ENCODE measurements around the gene NPTN.

The NPTN gene

GRCh38 chr15:73617913-73618312, 15.3 kb downstream of the NPTN start:
- Histone ChIP-seq H3K4me2 (ENCODE audit: low read depth, low read length) (no peak overlapping the region), H3F3A (ENCODE audit: insufficient read depth, low read length) (no peaks in the 10 kb centered on the region), H3K27ac (ENCODE audit: low read length) (no peak overlapping the region), H3K27me3 (replicated peaks; ENCODE audit: insufficient read depth, low read length) (no peaks in the 10 kb centered on the region), H4K20me1 (ENCODE audit: insufficient read depth, low read length) (no peaks in the 10 kb centered on the region; the same call in 1 of the 2 replicates), H3K79me2 (ENCODE audit: low read length) (peaks cover 94% of the 10 kb centered on the region), H3K9ac (ENCODE audit: low read length) (no peak overlapping the region), H3K36me3 (replicated peaks; ENCODE audit: insufficient read depth, low read length) (no peaks in the 10 kb centered on the region), H3K4me3 (ENCODE audit: low read length) (no peak overlapping the region), H2AFZ (ENCODE audit: low read length) (no peak overlapping the region), H3K4me1 (ENCODE audit: low read length) (no peaks in the 10 kb centered on the region), H3K9me3 (replicated peaks; ENCODE audit: insufficient read depth, low read length) (no peaks in the 10 kb centered on the region), H3K9me2 (replicated peaks; ENCODE audit: insufficient read depth, low read length) (no peaks in the 10 kb centered on the region)
- TF ChIP-seq EZH2 (optimal IDR thresholded peaks at IDR 0.05; ENCODE audit: low read depth, low read length) = no peak
- TF ChIP-seq, protein P1, sequence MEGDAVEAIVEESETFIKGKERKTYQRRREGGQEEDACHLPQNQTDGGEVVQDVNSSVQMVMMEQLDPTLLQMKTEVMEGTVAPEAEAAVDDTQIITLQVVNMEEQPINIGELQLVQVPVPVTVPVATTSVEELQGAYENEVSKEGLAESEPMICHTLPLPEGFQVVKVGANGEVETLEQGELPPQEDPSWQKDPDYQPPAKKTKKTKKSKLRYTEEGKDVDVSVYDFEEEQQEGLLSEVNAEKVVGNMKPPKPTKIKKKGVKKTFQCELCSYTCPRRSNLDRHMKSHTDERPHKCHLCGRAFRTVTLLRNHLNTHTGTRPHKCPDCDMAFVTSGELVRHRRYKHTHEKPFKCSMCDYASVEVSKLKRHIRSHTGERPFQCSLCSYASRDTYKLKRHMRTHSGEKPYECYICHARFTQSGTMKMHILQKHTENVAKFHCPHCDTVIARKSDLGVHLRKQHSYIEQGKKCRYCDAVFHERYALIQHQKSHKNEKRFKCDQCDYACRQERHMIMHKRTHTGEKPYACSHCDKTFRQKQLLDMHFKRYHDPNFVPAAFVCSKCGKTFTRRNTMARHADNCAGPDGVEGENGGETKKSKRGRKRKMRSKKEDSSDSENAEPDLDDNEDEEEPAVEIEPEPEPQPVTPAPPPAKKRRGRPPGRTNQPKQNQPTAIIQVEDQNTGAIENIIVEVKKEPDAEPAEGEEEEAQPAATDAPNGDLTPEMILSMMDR (IDR thresholded peaks at IDR 0.05; ENCODE audit: low read length) = no peak
- TF ChIP-seq EZH2phosphoT487 (IDR thresholded peaks at IDR 0.05; ENCODE audit: low read length) = no peak
- DNase-seq = no peak

GRCh38 chr15:73617301-73617831, 15.8 kb downstream of the NPTN start:
- Histone ChIP-seq H3F3A (ENCODE audit: insufficient read depth, low read length) (no peaks in the 10 kb centered on the region), H3K27ac (ENCODE audit: low read length) (no peak overlapping the region), H4K20me1 (ENCODE audit: insufficient read depth, low read length) (no peaks in the 10 kb centered on the region; the same call in 1 of the 2 replicates), H3K4me2 (ENCODE audit: low read depth, low read length) (no peak overlapping the region), H3K36me3 (replicated peaks; ENCODE audit: insufficient read depth, low read length) (no peaks in the 10 kb centered on the region), H3K79me2 (ENCODE audit: low read length) (peaks cover 94% of the 10 kb centered on the region), H3K27me3 (replicated peaks; ENCODE audit: insufficient read depth, low read length) (no peaks in the 10 kb centered on the region), H3K9ac (ENCODE audit: low read length) (no peak overlapping the region), H3K9me3 (replicated peaks; ENCODE audit: insufficient read depth, low read length) (no peaks in the 10 kb centered on the region), H2AFZ (ENCODE audit: low read length) (no peak overlapping the region), H3K9me2 (replicated peaks; ENCODE audit: insufficient read depth, low read length) (no peaks in the 10 kb centered on the region), H3K4me3 (ENCODE audit: low read length) (no peak overlapping the region), H3K4me1 (ENCODE audit: low read length) (no peaks in the 10 kb centered on the region)
- no peak for TF ChIP-seq EZH2 (optimal IDR thresholded peaks at IDR 0.05; ENCODE audit: low read depth, low read length)
- TF ChIP-seq EZH2phosphoT487 (IDR thresholded peaks at IDR 0.05; ENCODE audit: low read length) = no peak
- TF ChIP-seq, protein P1 (IDR thresholded peaks at IDR 0.05; ENCODE audit: low read length) = no peak
- no peak for DNase-seq

GRCh38 chr15:73608941-73609340, 24.2 kb downstream of the NPTN start:
- TF ChIP-seq EZH2 (optimal IDR thresholded peaks at IDR 0.05; ENCODE audit: low read depth, low read length) (no peak), EZH2phosphoT487 (IDR thresholded peaks at IDR 0.05; ENCODE audit: low read length) (no peak)
- Histone ChIP-seq H3K27ac (ENCODE audit: low read length) (no peak overlapping the region), H4K20me1 (ENCODE audit: insufficient read depth, low read length) (peaks cover 3% of the 10 kb centered on the region; the same call in 1 of the 2 replicates)

DNA sequence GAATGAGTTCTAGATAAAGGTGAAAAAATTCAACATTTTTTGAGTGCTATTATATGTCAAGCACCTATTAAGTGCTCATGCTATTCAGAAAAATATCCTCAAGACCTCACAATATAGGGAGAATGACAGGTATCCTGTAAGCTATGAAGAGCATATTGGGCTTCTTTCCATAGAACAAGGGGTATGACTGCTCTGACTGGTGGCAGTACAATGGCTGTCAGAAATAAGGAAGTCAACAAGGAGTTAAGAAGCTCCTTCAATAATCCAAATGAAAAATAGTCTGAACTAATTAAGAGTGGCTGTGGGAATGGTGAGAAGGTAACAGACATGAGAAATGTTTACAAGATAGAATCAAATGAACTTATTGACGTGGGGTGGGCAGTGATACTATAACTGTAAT, 24.7 kb downstream of the NPTN start:
- Histone ChIP-seq H3K9me2 (replicated peaks; ENCODE audit: insufficient read depth, low read length) (no peaks in the 10 kb centered on the region), H2AFZ (ENCODE audit: low read length) (no peak overlapping the region), H3K79me2 (ENCODE audit: low read length) (peaks cover 91% of the 10 kb centered on the region), H3K9ac (ENCODE audit: low read length) (no peak overlapping the region), H3K4me3 (ENCODE audit: low read length) (no peak overlapping the region), H3F3A (ENCODE audit: insufficient read depth, low read length) (no peaks in the 10 kb centered on the region), H3K27ac (ENCODE audit: low read length) (no peak overlapping the region), H3K4me2 (ENCODE audit: low read depth, low read length) (no peak overlapping the region), H3K36me3 (replicated peaks; ENCODE audit: insufficient read depth, low read length) (no peaks in the 10 kb centered on the region), H4K20me1 (ENCODE audit: insufficient read depth, low read length) (peaks cover 3% of the 10 kb centered on the region; the same call in 1 of the 2 replicates), H3K9me3 (replicated peaks; ENCODE audit: insufficient read depth, low read length) (no peaks in the 10 kb centered on the region), H3K4me1 (ENCODE audit: low read length) (peaks cover 9% of the 10 kb centered on the region; the same call in 1 of the 2 replicates), H3K27me3 (replicated peaks; ENCODE audit: insufficient read depth, low read length) (no peaks in the 10 kb centered on the region)
- TF ChIP-seq EZH2phosphoT487 (IDR thresholded peaks at IDR 0.05; ENCODE audit: low read length) = no peak
- TF ChIP-seq, protein P1 (IDR thresholded peaks at IDR 0.05; ENCODE audit: low read length) = no peak
- TF ChIP-seq EZH2 (optimal IDR thresholded peaks at IDR 0.05; ENCODE audit: low read depth, low read length) = no peak
- no peak for DNase-seq

More at GRCh38 chr15:73608941-73609340, 24.2 kb downstream of the NPTN start:
- H3K79me2 ChIP-seq (ENCODE audit: low read length) = peaks cover 89% of the 10 kb centered on the region
- H2AFZ ChIP-seq (ENCODE audit: low read length) = no peak overlapping the region
- peaks cover 9% of the 10 kb centered on the region; the same call in 1 of the 2 replicates for H3K4me1 ChIP-seq (ENCODE audit: low read length)
- no peaks in the 10 kb centered on the region for H3K36me3 ChIP-seq (replicated peaks; ENCODE audit: insufficient read depth, low read length)
- no peaks in the 10 kb centered on the region for H3K9me3 ChIP-seq (replicated peaks; ENCODE audit: insufficient read depth, low read length)
- H3K9ac ChIP-seq (ENCODE audit: low read length) = no peak overlapping the region
- H3K9me2 ChIP-seq (replicated peaks; ENCODE audit: insufficient read depth, low read length) = no peaks in the 10 kb centered on the region
- DNase-seq = no peak
- no peak overlapping the region for H3K4me2 ChIP-seq (ENCODE audit: low read depth, low read length)
- H3K4me3 ChIP-seq (ENCODE audit: low read length) = no peak overlapping the region
- H3F3A ChIP-seq (ENCODE audit: insufficient read depth, low read length) = no peaks in the 10 kb centered on the region
- no peaks in the 10 kb centered on the region for H3K27me3 ChIP-seq (replicated peaks; ENCODE audit: insufficient read depth, low read length)
